GM04503 (cell line): ENCODE measurements around the gene HMGB4.

Source experiments
- DNase-seq: peaks from one replicate; pipeline ENCODE4 v3.0.0-alpha.2; 2012; ENCODE audit warnings: low read depth

Gene HMGB4

GRCh38 chr1:33848205-33848937 lies 15.5 kb upstream of the HMGB4 start:
- DNase-seq, result peak; percentile 9

- DNase-seq, result no peak
These were observed 14.7 kb upstream of the HMGB4 start for GRCh38 chr1:33849211-33849610.

GRCh38 chr1:33850481-33850880 lies 13.4 kb upstream of the HMGB4 start:
- DNase-seq, result no peak

GRCh38 chr1:33852711-33853110 lies 11.2 kb upstream of the HMGB4 start:
- peak; percentile 16 for DNase-seq

- no peak for DNase-seq
These were observed 10.4 kb upstream of the HMGB4 start for GRCh38 chr1:33853431-33853830.

- no peak for DNase-seq
These were observed 9.8 kb upstream of the HMGB4 start for GRCh38 chr1:33854091-33854490.

GRCh38 chr1:33860671-33861070 lies 3.2 kb upstream of the HMGB4 start:
- no peak for DNase-seq

GRCh38 chr1:33864460-33865389 lies 846 bp downstream of the HMGB4 start:
- DNase-seq, result no peak

GRCh38 chr1:33866281-33866680 lies 2.4 kb downstream of the HMGB4 start:
- no peak for DNase-seq

GRCh38 chr1:33867684-33868083 lies 3.8 kb downstream of the HMGB4 start:
- DNase-seq, result no peak

- DNase-seq, result no peak
These were observed 8.4 kb downstream of the HMGB4 start for GRCh38 chr1:33872275-33872674.

GRCh38 chr1:33872683-33873082 lies 8.8 kb downstream of the HMGB4 start:
- no peak for DNase-seq

GRCh38 chr1:33874636-33875035 lies 10.8 kb downstream of the HMGB4 start:
- DNase-seq, result no peak

GRCh38 chr1:33875862-33876261 lies 12.0 kb downstream of the HMGB4 start:
- DNase-seq, result no peak

GRCh38 chr1:33876970-33877650 lies 13.2 kb downstream of the HMGB4 start:
- peak; percentile 54 for DNase-seq

- no peak for DNase-seq
These were observed 14.5 kb downstream of the HMGB4 start for GRCh38 chr1:33878392-33878791.

GRCh38 chr1:33880305-33880704 lies 16.4 kb downstream of the HMGB4 start:
- DNase-seq, result no peak

GRCh38 chr1:33886496-33886895 lies 22.6 kb downstream of the HMGB4 start:
- no peak for DNase-seq

GRCh38 chr1:33893147-33893830 lies 29.4 kb downstream of the HMGB4 start:
- DNase-seq, result peak; percentile 82

- no peak for DNase-seq
These were observed 31.5 kb downstream of the HMGB4 start for GRCh38 chr1:33895396-33895795.

GRCh38 chr1:33895976-33896375 lies 32.1 kb downstream of the HMGB4 start:
- no peak for DNase-seq

- DNase-seq, result no peak
These were observed 33.3 kb downstream of the HMGB4 start for GRCh38 chr1:33897092-33897725.
